Measurements from ENCODE around the gene RAB33B.

RAB33B gene

GRCh38 chr4:139501927-139502899 is 48.3 kb downstream of the RAB33B start:
- DNase-seq (ENCODE audit: low read depth): no peak
- no peak for TF ChIP-seq CTCF (IDR thresholded peaks at IDR 0.05; ENCODE audit: control insufficient read depth, insufficient read depth, low read depth, low read length, missing control alignments)
- H3K4me3 ChIP-seq (ENCODE audit: control insufficient read depth, low read depth, low read length): no peak overlapping the region

GRCh38 chr4:139503622-139504166 is 49.8 kb downstream of the RAB33B start:
- DNase-seq (ENCODE audit: low read depth): no peak
- H3K4me3 ChIP-seq (ENCODE audit: control insufficient read depth, low read depth, low read length): no peak overlapping the region
- no peak for TF ChIP-seq CTCF (IDR thresholded peaks at IDR 0.05; ENCODE audit: control insufficient read depth, insufficient read depth, low read depth, low read length, missing control alignments)

- TF ChIP-seq CTCF (IDR thresholded peaks at IDR 0.05; ENCODE audit: control insufficient read depth, insufficient read depth, low read depth, low read length, missing control alignments): no peak
- no peak overlapping the region for H3K4me3 ChIP-seq (ENCODE audit: control insufficient read depth, low read depth, low read length)
- DNase-seq (ENCODE audit: low read depth): no peak
Measured at GRCh38 chr4:139506774-139507173, 52.9 kb downstream of the RAB33B start.

- no peak for DNase-seq (ENCODE audit: low read depth)
- H3K4me3 ChIP-seq (ENCODE audit: control insufficient read depth, low read depth, low read length): no peak overlapping the region
- no peak for TF ChIP-seq CTCF (IDR thresholded peaks at IDR 0.05; ENCODE audit: control insufficient read depth, insufficient read depth, low read depth, low read length, missing control alignments)
Measured at GRCh38 chr4:139508581-139509237, 54.8 kb downstream of the RAB33B start.

GRCh38 chr4:139509727-139510410 is 55.9 kb downstream of the RAB33B start:
- H3K4me3 ChIP-seq (ENCODE audit: control insufficient read depth, low read depth, low read length): no peak overlapping the region
- peak; percentile 42 for TF ChIP-seq CTCF (IDR thresholded peaks at IDR 0.05; ENCODE audit: control insufficient read depth, insufficient read depth, low read depth, low read length, missing control alignments)
- DNase-seq (ENCODE audit: low read depth): no peak

GRCh38 chr4:139511320-139511719 is 57.4 kb downstream of the RAB33B start:
- H3K4me3 ChIP-seq (ENCODE audit: control insufficient read depth, low read depth, low read length): no peak overlapping the region
- DNase-seq (ENCODE audit: low read depth): no peak
- TF ChIP-seq CTCF (IDR thresholded peaks at IDR 0.05; ENCODE audit: control insufficient read depth, insufficient read depth, low read depth, low read length, missing control alignments): no peak

Data from AG09309 (cell line).